H1 (cell line): ENCODE results near the gene TBX2. TPM values are rescaled to one million over a fixed set of nuclear protein-coding genes. Genes with fewer than 3 reads are reported as not detected.

ENCODE experiments used
- ATF3 ChIP-seq: IDR thresholded peaks from 2 replicates; pipeline ENCODE4 v1.6.1; 2011; ENCODE audit warnings: low read depth, mild to moderate bottlenecking, low read length; ENCODE audit not compliant: insufficient read depth
- HDAC6 ChIP-seq: IDR thresholded peaks from one replicate; pipeline ENCODE4 v1.7.1; 2012; ENCODE audit warnings: low read depth, mild to moderate bottlenecking, inconsistent platforms, low read length, moderate library complexity
- JUN ChIP-seq: IDR thresholded peaks from 2 replicates; pipeline ENCODE4 v1.6.1; 2011; ENCODE audit warnings: low read depth, mild to moderate bottlenecking, improper control_type of control experiment, low read length
- TAF1 ChIP-seq: IDR thresholded peaks from 2 replicates; pipeline ENCODE4 v1.6.1; 2011; ENCODE audit warnings: mild to moderate bottlenecking, low read depth, low read length
- polyA plus RNA-seq, 7 experiments: library from polyadenylated mRNA; depleted of rRNA in 3 of 7; stranded (reverse) in 5 of 7; unstranded in 2 of 7; fragments of >200 nt in 5 of 7; fragments of 200-250 nt in 2 of 7; gene quantifications; 1 replicate in 5 of 7; 2 replicates in 1 of 7; 4 replicates in 1 of 7; pipeline versions ENCODE4 v1.2.1 to v1.2.3, GENCODE V29; 2011 to 2013; ENCODE audit warnings: missing spikeins in 2 of 7, mixed read lengths in 2 of 7
- total RNA-seq: library from RNA; stranded (reverse); fragmentation: NEBNext Ultra II Directional; extraction: Animal tissue kit (Norgen Biotek cat#: 25700); gene quantifications from 2 replicates; pipeline ENCODE4 v1.2.1, GENCODE V29; 2021
- TF ChIP-seq, protein P1 (sequence below): fragments of 300-600 bp; sonication (generic); IDR thresholded peaks from 2 replicates; pipeline ENCODE4 v1.7.1; 2012; ENCODE audit warnings: low read length, moderate library complexity, mild to moderate bottlenecking, inconsistent platforms; ENCODE audit not compliant: insufficient replicate concordance

The TBX2 gene
- total and polyA plus RNA-seq, 2 of the 8 experiments (the other 6 are each of a cell fraction or from before 2014, with no cell fraction given), result not detected

- TF ChIP-seq, protein P1, sequence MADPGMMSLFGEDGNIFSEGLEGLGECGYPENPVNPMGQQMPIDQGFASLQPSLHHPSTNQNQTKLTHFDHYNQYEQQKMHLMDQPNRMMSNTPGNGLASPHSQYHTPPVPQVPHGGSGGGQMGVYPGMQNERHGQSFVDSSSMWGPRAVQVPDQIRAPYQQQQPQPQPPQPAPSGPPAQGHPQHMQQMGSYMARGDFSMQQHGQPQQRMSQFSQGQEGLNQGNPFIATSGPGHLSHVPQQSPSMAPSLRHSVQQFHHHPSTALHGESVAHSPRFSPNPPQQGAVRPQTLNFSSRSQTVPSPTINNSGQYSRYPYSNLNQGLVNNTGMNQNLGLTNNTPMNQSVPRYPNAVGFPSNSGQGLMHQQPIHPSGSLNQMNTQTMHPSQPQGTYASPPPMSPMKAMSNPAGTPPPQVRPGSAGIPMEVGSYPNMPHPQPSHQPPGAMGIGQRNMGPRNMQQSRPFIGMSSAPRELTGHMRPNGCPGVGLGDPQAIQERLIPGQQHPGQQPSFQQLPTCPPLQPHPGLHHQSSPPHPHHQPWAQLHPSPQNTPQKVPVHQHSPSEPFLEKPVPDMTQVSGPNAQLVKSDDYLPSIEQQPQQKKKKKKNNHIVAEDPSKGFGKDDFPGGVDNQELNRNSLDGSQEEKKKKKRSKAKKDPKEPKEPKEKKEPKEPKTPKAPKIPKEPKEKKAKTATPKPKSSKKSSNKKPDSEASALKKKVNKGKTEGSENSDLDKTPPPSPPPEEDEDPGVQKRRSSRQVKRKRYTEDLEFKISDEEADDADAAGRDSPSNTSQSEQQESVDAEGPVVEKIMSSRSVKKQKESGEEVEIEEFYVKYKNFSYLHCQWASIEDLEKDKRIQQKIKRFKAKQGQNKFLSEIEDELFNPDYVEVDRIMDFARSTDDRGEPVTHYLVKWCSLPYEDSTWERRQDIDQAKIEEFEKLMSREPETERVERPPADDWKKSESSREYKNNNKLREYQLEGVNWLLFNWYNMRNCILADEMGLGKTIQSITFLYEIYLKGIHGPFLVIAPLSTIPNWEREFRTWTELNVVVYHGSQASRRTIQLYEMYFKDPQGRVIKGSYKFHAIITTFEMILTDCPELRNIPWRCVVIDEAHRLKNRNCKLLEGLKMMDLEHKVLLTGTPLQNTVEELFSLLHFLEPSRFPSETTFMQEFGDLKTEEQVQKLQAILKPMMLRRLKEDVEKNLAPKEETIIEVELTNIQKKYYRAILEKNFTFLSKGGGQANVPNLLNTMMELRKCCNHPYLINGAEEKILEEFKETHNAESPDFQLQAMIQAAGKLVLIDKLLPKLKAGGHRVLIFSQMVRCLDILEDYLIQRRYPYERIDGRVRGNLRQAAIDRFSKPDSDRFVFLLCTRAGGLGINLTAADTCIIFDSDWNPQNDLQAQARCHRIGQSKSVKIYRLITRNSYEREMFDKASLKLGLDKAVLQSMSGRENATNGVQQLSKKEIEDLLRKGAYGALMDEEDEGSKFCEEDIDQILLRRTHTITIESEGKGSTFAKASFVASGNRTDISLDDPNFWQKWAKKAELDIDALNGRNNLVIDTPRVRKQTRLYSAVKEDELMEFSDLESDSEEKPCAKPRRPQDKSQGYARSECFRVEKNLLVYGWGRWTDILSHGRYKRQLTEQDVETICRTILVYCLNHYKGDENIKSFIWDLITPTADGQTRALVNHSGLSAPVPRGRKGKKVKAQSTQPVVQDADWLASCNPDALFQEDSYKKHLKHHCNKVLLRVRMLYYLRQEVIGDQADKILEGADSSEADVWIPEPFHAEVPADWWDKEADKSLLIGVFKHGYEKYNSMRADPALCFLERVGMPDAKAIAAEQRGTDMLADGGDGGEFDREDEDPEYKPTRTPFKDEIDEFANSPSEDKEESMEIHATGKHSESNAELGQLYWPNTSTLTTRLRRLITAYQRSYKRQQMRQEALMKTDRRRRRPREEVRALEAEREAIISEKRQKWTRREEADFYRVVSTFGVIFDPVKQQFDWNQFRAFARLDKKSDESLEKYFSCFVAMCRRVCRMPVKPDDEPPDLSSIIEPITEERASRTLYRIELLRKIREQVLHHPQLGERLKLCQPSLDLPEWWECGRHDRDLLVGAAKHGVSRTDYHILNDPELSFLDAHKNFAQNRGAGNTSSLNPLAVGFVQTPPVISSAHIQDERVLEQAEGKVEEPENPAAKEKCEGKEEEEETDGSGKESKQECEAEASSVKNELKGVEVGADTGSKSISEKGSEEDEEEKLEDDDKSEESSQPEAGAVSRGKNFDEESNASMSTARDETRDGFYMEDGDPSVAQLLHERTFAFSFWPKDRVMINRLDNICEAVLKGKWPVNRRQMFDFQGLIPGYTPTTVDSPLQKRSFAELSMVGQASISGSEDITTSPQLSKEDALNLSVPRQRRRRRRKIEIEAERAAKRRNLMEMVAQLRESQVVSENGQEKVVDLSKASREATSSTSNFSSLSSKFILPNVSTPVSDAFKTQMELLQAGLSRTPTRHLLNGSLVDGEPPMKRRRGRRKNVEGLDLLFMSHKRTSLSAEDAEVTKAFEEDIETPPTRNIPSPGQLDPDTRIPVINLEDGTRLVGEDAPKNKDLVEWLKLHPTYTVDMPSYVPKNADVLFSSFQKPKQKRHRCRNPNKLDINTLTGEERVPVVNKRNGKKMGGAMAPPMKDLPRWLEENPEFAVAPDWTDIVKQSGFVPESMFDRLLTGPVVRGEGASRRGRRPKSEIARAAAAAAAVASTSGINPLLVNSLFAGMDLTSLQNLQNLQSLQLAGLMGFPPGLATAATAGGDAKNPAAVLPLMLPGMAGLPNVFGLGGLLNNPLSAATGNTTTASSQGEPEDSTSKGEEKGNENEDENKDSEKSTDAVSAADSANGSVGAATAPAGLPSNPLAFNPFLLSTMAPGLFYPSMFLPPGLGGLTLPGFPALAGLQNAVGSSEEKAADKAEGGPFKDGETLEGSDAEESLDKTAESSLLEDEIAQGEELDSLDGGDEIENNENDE, result no peak
- TF ChIP-seq JUN (no peak), ATF3 (no peak), HDAC6 (no peak), TAF1 (no peak)
These were observed 13.4 kb upstream of the TBX2 start (continued) for GRCh38 chr17:61386251-61386650.
